Stimulated activated CD4-positive, alpha-beta T cell treated with anti-CD3 and anti-CD28 coated beads, TNF-alpha, amount 100 ng/mL, for 4 hours (primary cell): Measurements from ENCODE around the gene TRNP1.

ENCODE experiments used
- DNase-seq, 3 experiments: peaks; one replicate each; pipeline ENCODE4 v3.0.0-alpha.2; 2020; ENCODE audit warnings: low read depth in 3 of 3

TRNP1 gene

GRCh38 chr1:27001570-27002360 is 8.3 kb downstream of the TRNP1 start:
- DNase-seq, result no peak

GRCh38 chr1:27003745-27004470 is 10.4 kb downstream of the TRNP1 start:
- no peak for DNase-seq

- no peak for DNase-seq
These were observed 11.1 kb downstream of the TRNP1 start for GRCh38 chr1:27004471-27005165.

- no peak for DNase-seq
These were observed 11.7 kb downstream of the TRNP1 start for GRCh38 chr1:27005166-27005530.

GRCh38 chr1:27005648-27006496 is 12.4 kb downstream of the TRNP1 start:
- DNase-seq, result no peak

- no peak for DNase-seq
These were observed 13.2 kb downstream of the TRNP1 start for GRCh38 chr1:27006683-27007082.

- no peak for DNase-seq
These were observed 14.6 kb downstream of the TRNP1 start for GRCh38 chr1:27007909-27008582.

- DNase-seq, result no peak
These were observed 16.2 kb downstream of the TRNP1 start for GRCh38 chr1:27009601-27010197.

GRCh38 chr1:27010226-27010994 is 16.9 kb downstream of the TRNP1 start:
- no peak for DNase-seq

- no peak for DNase-seq
These were observed 17.7 kb downstream of the TRNP1 start for GRCh38 chr1:27011058-27011764.

GRCh38 chr1:27011976-27012563 is 18.6 kb downstream of the TRNP1 start:
- DNase-seq, result no peak

- DNase-seq, result no peak
These were observed 21.8 kb downstream of the TRNP1 start for GRCh38 chr1:27015260-27015659.

- DNase-seq, result no peak
These were observed 22.9 kb downstream of the TRNP1 start for GRCh38 chr1:27016376-27016775.

- no peak for DNase-seq
These were observed 23.7 kb downstream of the TRNP1 start for GRCh38 chr1:27017207-27017606.

- no peak for DNase-seq
These were observed 24.8 kb downstream of the TRNP1 start for GRCh38 chr1:27018316-27018715.

- no peak for DNase-seq
These were observed 28.0 kb downstream of the TRNP1 start for GRCh38 chr1:27021354-27022031.

GRCh38 chr1:27025718-27026117 is 32.2 kb downstream of the TRNP1 start:
- DNase-seq, result no peak
